Ramos (cell line): ENCODE measurements around the gene TBCD.

ENCODE experiments used
- in situ Hi-C: fragments of 300-500 bp; cut with MboI; formaldehyde crosslinking; loops from one replicate; pipeline ENCODE4 v1.14.3; 2022; ENCODE audit warnings: low sequenced_read_pairs; ENCODE audit not compliant: unreplicated experiment

Gene TBCD

DNA sequence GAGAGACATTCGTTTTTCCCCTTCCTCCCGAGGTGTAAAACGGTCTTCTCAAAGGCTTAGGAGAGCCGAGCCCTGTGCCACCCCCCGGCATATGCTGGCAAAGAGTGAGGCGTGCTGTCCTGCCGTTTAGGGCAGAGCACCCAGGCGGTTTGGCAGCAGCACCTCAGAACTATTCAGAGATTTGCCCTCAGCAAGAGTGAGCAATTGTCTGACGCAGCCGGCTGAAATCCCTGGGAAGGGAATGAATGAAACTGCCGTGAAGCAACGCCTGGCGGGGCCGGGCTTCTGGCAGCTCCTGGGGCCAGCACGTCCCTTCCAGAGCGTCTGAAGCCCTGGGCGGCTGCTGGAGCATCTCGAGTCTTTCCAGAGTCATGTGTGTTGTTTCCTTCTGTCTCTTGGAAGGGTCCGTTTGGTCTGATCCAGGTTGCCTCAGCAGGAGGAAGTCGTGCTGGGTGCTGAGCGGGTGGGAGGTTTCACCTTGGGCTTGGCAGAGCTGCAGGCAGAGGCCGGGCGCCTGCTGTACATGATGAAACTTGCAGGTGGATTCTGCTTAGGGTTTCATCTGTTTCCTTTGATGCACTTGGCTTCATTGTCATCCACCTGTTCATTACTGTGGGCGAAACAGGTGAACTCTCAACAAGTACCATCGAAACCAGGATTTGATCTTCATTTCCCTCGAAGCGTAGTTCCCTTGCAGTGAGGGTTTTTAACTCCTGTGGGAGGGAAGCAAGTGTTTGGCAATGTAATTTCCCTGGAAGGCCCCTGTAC is 35.4 kb downstream of the TBCD start:
- in situ Hi-C loops: no loop called here

- in situ Hi-C loops: no loop called here
Measured at GRCh38 chr17:82788206-82789001, 36.5 kb downstream of the TBCD start.

DNA sequence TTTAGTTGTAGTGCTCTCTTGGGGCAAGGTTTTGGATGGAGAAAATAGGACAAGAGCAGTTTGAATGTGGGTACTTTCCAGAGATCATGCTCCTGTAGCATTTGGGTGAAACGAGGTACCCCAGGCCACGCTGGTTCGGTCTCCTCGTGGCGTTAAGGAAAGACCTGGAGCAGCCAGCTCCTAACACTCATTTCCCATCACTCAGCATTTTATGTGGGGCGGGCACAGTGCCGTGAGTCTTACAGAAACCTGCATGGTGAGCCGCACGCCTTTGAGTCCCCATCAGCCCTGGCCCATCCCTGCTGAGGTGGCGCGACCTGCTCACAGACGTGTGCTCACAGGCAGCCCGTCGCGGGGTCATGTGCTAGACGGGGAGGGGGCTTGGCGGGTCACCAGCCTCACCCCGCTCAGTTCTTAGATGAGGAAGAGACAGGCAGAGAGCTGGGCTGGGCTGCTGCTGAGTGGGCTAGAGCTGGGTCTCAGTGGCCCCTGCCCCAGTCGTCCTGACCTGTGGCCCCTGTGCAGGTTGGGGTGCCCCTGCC is 37.3 kb downstream of the TBCD start:
- in situ Hi-C loops: no loop called here

DNA sequence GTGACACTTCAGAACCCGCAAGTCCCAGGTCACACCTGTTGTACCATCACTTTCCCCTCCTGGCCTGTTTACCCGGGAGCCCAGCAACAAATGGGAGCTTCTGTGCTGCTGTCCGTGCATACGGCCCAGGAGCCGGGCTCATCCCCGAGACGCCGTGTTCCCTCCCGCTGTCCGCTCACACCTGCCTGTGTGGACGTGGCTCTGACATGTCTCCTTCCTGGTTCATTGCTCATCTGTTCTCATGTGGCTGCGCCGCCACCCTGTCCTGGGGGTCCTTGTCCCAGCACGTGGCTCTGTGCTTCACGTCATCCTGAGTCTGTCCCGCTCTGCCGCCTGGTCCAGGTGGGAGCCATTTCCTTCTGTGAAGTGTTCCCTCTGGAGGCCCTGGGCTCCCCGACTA is 37.9 kb downstream of the TBCD start:
- in situ Hi-C loops: no loop called here

DNA sequence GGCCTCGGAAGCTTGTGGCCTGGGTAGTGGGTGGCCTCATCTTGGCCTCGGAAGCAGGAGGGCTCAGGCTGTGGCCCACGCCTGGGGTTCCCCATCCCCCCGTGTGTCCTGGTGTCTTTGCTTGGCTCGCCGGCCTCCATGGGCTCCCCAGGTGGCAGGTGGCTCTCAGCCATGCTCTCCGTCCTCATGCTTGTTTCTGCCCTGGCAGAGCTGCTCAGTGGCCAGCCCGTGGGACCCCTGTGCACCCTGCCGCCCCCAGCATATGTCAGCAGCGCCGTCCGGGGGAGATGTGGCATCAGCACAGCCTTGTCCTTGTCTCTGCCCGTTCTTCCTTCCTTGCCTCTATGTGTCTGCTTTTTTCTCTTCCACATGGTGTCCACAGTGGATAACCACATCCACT is 38.5 kb downstream of the TBCD start:
- in situ Hi-C loops: no loop called here

DNA sequence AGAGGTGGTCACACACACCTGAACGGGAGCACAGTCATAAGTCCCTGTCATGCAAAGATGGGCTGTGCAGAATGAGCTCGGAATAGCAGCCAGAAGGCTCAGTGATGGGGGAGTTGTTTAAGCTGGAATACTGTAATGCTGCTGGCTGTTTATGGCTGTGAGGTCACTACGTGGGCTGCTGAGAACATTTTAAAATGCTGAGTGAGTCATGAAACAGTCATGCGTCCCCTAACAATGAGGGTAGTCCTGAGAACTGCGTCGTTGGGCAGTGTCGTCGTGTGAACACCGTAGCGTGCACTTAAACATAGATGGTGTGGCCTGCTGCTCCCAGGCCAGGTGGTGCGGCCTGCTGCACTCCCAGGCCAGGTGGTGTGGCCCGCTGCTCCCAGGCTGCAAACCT is 39.7 kb downstream of the TBCD start:
- in situ Hi-C loops: no loop called here

DNA sequence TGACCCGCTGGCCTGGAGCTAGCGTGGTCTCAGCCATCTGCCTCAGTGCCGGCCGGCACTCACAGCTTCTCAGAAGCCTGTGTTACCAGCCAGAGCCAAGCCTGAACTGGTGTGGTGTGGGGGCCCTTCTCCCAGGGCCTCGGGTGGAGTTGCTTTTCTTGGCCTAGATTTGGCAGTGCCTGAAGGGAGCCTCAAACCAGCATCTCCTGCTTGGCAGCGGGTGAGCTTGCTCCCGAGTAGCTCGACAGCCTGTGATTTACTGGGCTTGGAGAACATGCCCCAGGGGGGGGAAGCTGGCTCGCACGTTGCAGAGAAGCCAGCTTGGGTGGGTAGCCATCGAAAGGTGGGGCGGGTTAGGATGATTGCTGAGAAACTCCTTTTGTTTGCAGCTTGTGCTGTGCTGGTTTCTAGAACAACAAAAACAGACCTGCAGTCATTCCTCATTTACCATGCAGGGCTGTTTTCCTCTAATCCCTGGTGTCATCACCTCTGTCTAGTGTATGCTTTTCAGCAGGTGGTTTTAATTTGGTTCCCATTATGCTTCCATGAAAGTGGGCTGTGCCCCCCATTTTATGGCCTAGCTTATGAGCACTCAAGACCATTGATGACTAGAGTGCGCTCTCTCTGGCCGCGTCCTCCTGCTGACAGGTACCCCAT is 42.2 kb downstream of the TBCD start:
- in situ Hi-C loops: no loop called here

DNA sequence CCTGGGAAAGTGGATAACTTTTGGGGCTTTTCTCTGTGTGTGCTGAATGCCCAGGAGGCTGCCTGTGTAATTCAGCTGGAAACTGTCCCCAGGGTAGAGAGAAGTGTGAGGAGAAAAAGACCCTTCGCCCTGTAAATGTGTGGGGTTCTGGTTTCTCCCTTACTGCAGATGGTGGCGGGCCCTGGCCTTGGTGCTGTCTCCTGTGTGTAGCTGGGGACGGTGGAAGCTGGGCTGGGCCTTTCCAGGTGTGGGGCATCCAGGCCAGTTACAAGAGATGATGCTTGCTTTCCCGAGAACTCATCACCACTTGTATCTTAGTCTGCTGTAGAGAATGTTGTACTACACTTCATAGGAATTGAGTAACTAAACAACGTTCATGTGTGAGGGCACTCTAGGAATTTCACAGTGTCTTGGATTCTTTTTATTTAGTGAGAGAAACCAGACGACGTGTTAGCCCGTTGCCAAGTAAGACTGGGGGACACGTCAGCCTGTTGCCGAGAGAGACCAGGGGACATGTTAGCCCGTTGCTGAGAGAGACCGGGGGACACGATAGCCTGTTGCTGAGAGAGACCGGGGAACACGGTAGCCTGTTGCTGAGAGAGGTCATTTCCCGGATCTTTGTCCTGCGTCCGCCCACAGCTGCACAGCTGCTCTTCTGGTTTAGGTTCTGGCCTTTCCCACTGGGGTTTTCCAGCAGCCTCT is 43.1 kb downstream of the TBCD start:
- in situ Hi-C loops: no loop called here

DNA sequence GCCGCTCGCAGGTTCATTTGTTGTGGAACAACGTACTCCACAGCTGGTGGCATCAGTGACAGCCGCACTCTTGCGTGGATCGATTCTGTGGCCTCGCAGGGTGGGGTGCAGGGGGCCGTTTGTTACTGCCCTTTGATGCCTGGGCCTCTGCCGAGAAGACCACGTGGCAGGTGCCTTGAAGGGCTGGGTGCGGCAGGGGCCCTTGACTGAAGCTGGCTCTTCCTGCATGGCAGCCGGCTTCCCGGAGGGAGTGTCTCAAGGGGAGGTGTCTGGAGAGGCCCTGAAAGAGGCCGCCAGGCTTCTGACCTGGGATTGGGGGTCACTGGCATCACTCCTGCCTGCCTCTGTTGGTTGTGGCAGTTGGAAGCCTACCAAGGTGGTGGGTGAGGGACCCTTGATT is 43.8 kb downstream of the TBCD start:
- in situ Hi-C loops: no loop called here

DNA sequence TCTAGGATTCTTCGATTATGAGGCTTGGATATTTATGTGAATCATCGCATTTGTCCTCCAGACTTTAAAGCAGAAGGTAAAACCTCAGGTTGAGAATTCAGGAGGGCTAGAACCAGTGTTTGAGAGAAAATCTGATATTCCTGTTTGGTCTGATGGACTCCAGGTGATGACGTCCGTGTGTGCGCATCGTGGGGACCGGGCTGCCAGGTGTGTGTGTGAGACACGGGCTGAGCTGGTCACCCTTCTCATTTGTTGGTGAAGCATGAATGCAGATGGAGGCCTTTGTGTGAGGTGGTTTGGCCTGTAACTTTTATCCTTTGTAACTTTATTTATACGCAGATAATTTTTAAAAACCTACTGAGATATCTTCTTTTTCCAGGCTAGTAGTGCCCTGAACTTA is 45.2 kb downstream of the TBCD start:
- in situ Hi-C loops: no loop called here

GRCh38 chr17:82798752-82799151 is 46.9 kb downstream of the TBCD start:
- in situ Hi-C loops: no loop called here

DNA sequence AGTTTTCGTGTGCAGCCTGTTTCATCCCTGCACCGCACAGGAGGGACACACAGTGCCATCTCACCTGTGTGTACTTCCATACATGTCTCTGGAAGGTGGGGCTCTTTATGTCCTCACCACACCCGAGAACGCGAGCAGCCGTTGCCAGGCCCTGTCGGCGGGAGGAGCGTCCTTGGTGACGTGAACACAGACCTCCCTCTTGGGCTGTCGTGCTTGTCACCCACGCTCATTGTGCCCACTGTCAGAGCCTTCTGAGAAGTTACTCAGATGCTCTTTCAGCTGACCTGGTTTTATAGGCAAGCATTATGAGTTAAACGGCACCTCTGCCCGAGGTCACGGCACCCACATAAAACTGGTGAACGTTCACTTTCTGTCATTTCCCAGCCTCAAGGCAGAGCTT is 47.7 kb downstream of the TBCD start:
- in situ Hi-C loops: no loop called here

DNA sequence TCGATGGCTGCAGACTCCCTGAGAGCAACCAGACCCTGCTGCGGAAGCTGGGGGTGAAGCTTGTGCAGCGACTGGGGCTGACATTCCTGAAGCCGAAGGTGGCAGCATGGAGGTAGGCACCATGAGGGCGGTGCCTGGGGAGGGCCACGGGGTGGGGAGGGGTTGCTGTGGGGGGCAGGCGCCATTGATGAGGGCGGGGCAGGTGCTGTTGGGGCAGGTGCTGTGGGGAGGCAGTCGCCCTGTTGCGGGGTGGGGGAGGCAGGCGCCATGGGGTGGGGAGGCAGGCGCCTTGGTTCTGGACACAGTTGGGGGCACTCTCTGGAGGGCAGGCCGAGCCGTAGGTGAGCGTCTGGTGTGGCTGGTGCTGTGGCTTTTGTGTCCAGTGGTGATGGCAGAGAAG is 49.0 kb downstream of the TBCD start:
- in situ Hi-C loops: no loop called here

GRCh38 chr17:82801377-82801970 is 49.6 kb downstream of the TBCD start:
- in situ Hi-C loops: no loop called here

GRCh38 chr17:82802075-82802780 is 50.4 kb downstream of the TBCD start:
- in situ Hi-C loops: no loop called here

DNA sequence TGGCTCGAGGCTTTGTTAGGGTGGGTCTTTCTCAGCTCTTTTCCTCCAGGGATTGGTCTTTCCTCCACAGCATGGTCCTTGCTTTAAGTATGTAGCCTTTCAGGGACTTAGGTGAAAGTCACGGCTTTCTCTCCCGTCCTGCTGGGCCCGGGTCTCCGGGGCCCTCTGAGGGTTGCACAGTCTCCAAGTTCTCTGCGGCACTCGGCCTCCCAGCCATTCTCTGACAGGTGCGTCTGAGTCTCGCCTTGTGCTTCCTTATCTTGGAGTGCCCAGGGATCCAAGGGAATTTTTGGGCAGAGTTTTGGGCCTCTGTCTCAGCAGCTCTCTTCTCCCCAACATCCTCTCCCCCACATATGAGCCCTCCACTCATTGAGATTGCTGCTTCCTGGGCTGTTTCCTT is 51.3 kb downstream of the TBCD start:
- in situ Hi-C loops: no loop called here

- in situ Hi-C loops: no loop called here
Measured at GRCh38 chr17:82803606-82804005, 51.7 kb downstream of the TBCD start.

GRCh38 chr17:82804442-82805191 is 52.8 kb downstream of the TBCD start:
- in situ Hi-C loops: no loop called here

- in situ Hi-C loops: no loop called here
Measured at GRCh38 chr17:82805254-82805653, 53.4 kb downstream of the TBCD start.
